Measurements from ENCODE around the gene KCNJ5.

DNA sequence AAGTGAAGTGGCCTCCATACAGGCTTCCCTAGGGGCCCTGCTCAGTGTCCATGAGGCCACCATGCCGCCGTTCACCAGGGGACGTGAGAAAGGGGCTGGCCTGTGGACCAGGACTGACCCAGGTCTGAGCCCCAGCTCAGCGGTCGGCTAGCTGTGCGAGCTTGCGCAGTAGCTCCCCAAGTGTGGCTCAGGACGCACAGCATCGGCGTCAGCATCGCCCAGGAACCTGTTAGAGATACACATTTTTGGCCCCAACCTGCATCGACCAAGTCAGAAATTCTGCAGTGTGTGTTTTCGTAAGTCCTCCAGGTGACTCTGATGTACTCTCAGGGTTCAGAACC is 51.1 kb downstream of the KCNJ5 start:
- TF ChIP-seq, protein P1, sequence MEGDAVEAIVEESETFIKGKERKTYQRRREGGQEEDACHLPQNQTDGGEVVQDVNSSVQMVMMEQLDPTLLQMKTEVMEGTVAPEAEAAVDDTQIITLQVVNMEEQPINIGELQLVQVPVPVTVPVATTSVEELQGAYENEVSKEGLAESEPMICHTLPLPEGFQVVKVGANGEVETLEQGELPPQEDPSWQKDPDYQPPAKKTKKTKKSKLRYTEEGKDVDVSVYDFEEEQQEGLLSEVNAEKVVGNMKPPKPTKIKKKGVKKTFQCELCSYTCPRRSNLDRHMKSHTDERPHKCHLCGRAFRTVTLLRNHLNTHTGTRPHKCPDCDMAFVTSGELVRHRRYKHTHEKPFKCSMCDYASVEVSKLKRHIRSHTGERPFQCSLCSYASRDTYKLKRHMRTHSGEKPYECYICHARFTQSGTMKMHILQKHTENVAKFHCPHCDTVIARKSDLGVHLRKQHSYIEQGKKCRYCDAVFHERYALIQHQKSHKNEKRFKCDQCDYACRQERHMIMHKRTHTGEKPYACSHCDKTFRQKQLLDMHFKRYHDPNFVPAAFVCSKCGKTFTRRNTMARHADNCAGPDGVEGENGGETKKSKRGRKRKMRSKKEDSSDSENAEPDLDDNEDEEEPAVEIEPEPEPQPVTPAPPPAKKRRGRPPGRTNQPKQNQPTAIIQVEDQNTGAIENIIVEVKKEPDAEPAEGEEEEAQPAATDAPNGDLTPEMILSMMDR (IDR thresholded peaks at IDR 0.05; ENCODE audit: low read depth, low read length, poor library complexity, severe bottlenecking), result no peak
- TF ChIP-seq EZH2phosphoT487 (IDR thresholded peaks at IDR 0.05; ENCODE audit: borderline replicate concordance, low read length), result no peak

Data from DOHH2 (cell line).